ENCODE measurements around the gene GPR179. TPM values are rescaled to one million over a fixed set of nuclear protein-coding genes. Genes with fewer than 3 reads are reported as not detected.

The GPR179 gene
- under 0.01 and 0.14 TPM in 2 replicates for total RNA-seq

DNA sequence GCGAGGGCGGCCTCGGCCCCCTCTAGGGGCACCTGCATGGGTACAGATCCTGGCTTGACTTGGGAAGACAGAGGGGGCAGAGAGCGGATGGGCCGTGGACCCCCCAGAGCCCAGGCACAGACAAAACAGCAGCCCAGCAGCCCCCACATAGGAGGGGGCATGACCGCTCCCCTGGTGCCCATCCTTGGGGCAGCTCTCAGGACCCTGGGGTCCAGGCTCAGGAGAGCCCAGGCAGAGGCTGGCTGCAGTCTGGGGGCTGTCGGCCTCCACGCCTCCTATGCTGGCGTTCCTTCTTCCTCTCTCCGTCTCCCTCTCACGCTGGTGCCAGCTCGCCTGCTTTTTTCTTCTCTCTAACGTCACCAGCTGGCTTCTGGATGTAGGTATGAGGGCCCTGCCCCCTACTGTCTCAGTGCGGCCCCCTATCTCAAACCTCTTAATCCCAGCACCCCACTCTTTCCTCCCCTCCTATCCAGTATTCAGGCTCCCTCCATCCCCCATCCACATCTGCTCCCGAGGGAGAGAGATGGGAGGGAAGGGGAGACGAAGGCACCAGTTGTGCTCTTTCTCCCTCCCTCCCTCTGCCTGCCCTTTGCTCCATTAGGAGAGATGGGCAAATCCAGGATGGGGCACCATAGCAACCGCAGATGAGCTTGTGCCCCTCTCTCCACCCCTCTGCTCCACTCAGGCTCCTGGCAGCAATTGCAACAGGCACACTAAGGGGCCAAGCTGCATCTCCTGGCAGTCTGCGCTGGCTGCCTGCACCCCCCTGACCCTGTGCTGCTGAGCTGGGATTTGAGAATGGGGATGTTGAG, at the start of gene GPR179:
Gene GPR179, minus strand, starts transcription at position 349 of the 812 bp plus-strand sequence. Its CDS starts 167 bp downstream, at position 182.

GRCh38 chr17:38351412-38352222, 7.9 kb upstream of the GPR179 start, which contains the start of gene SOCS7:
TSS of gene SOCS7 (plus strand) at chr17:38351844. CDS start at chr17:38352053, 209 bp downstream.

DNA sequence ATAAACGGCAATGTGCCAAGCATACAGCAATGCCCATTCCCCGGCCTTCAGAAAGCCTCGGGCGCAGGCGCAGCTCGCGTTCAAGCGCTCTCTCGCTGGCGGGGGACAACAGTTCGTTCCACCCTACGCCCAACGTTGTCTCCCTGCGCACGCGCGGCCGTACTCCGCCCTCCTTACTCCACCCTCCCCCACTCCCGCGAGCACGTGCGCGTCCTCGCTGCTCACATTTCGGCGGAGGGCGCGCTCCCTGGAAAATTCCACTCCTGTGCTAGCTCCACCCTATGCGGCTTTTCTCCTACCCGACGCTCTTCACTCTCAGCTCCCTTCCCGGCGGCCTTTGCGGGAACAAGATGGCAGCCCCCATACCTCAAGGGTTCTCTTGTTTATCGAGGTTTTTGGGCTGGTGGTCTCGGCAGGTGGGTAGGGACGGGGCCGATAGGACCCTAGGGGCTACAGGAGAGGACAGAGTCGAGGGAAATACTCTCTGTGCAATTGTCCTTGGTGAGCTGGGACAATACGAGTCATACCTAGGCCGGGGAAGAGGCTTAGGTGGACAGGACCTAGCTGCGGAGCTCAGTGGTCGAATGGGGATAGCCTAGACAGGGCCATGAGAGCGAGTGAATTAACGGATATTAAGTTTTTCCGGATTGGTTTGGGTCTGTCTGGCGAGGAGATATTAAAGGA, 46.8 kb downstream of the GPR179 start, which contains the start of gene MRPL45:
Gene MRPL45, plus strand, starts transcription at position 335 of the 684 bp plus-strand sequence. Its CDS starts 16 bp downstream, at position 351.

Other genes starting within 250 kb of the GPR179 start
- gene TBC1D3E, start 216.0 kb downstream of the GPR179 start, total RNA-seq, result not detected in 2 replicates
- gene TBC1D3, start 151.4 kb downstream of the GPR179 start, total RNA-seq, result not detected in 2 replicates
- gene MRPL45, start 46.8 kb downstream of the GPR179 start, total RNA-seq, result 26.8 and 33.8 TPM in 2 replicates
- gene SOCS7, start 7.9 kb upstream of the GPR179 start, total RNA-seq, result 36.2 and 40.2 TPM in 2 replicates
- gene ARHGAP23, start 84.5 kb upstream of the GPR179 start, total RNA-seq, result 21.2 and 74.5 TPM in 2 replicates

Measured in nasal cavity respiratory epithelium epithelial cell of viscerocranial mucosa (primary cell).